Measurements from ENCODE around the gene KMT2E.

KMT2E gene

GRCh38 chr7:105131033-105131656, 117.1 kb downstream of the KMT2E start:
- no peak for DNase-seq

- no peak for DNase-seq
These were observed 117.9 kb downstream of the KMT2E start for GRCh38 chr7:105131890-105132289.

- no peak for DNase-seq
These were observed 118.3 kb downstream of the KMT2E start for GRCh38 chr7:105132335-105132734.

- no peak for DNase-seq
These were observed 118.8 kb downstream of the KMT2E start for GRCh38 chr7:105132835-105133234.

- no peak for DNase-seq
These were observed 119.4 kb downstream of the KMT2E start for GRCh38 chr7:105133358-105133757.

GRCh38 chr7:105133986-105134655, 120.1 kb downstream of the KMT2E start:
- DNase-seq: no peak

GRCh38 chr7:105136221-105136620, 122.2 kb downstream of the KMT2E start:
- no peak for DNase-seq

- no peak for DNase-seq
These were observed 123.9 kb downstream of the KMT2E start for GRCh38 chr7:105137898-105138297.

GRCh38 chr7:105139381-105139780, 125.4 kb downstream of the KMT2E start:
- no peak for DNase-seq

GRCh38 chr7:105141068-105141467, 127.1 kb downstream of the KMT2E start:
- peak; percentile 42 for DNase-seq

- no peak for DNase-seq
These were observed 135.8 kb downstream of the KMT2E start for GRCh38 chr7:105149827-105150226.

- DNase-seq: no peak
These were observed 137.1 kb downstream of the KMT2E start for GRCh38 chr7:105151152-105151551.

GRCh38 chr7:105153531-105153930, 139.5 kb downstream of the KMT2E start:
- no peak for DNase-seq

- no peak for DNase-seq
These were observed 140.1 kb downstream of the KMT2E start for GRCh38 chr7:105154084-105154483.

GRCh38 chr7:105156731-105157130, 142.7 kb downstream of the KMT2E start:
- DNase-seq: no peak

GRCh38 chr7:105157278-105157677, 143.3 kb downstream of the KMT2E start:
- no peak for DNase-seq

GRCh38 chr7:105161366-105161765, 147.4 kb downstream of the KMT2E start:
- DNase-seq: no peak

Measured in NCI-H2227 treated with DMSO at 0.1 percent for 48 hours (cell line).